ENCODE measurements around the gene PPCDC.

The PPCDC gene

GRCh38 chr15:75042730-75043508, 19.5 kb downstream of the PPCDC start:
- Histone ChIP-seq H4K91ac (ENCODE audit: low read depth, low read length, poor library complexity) (no peak overlapping the region), H3K36me3 (replicated peaks in 1 of 2; ENCODE audit: control insufficient read depth in 2 of 2, insufficient read depth in 2 of 2, low read length in 2 of 2) (peaks cover 0 to 42% of the 10 kb centered on the region in 2 donors), H3K9ac (ENCODE audit: low read depth, low read length, poor library complexity) (no peak overlapping the region), H3K23ac (ENCODE audit: low read depth, low read length, poor library complexity) (no peak overlapping the region), H3K14ac (ENCODE audit: low read length) (no peak overlapping the region), H3K4ac (ENCODE audit: low read length) (no peak overlapping the region), H2AFZ (ENCODE audit: low read length) (no peak overlapping the region), H3K18ac (ENCODE audit: low read length) (no peak overlapping the region), H3K27ac (replicated peaks; ENCODE audit: low read length) (no peak overlapping the region), H3K4me2 (ENCODE audit: insufficient read depth, low read length, poor library complexity, severe bottlenecking) (no peak overlapping the region), H3K4me3 (ENCODE audit: low read length in 2 of 2) (no peak overlapping the region), H3K4me1 (ENCODE audit: control insufficient read depth in 2 of 2, insufficient read depth in 1 of 2, low read depth in 1 of 2, low read length in 2 of 2) (peaks cover 7 to 17% of the 10 kb centered on the region in 2 donors), H3K79me1 (ENCODE audit: low read depth, low read length) (no peaks in the 10 kb centered on the region), H4K8ac (ENCODE audit: low read depth, low read length) (no peak overlapping the region), H2BK12ac (ENCODE audit: low read length) (no peak overlapping the region), H2BK15ac (ENCODE audit: low read length) (no peak overlapping the region), H2BK120ac (ENCODE audit: low read depth, low read length) (no peak overlapping the region), H3K27me3 (ENCODE audit: control insufficient read depth in 3 of 3, insufficient read depth in 3 of 3, low read depth in 1 of 3, low read length in 3 of 3) (no peaks in the 10 kb centered on the region), H3K9me3 (replicated peaks in 1 of 2; ENCODE audit: control insufficient read depth in 2 of 2, insufficient read depth in 1 of 2, low read depth in 1 of 2, low read length in 2 of 2) (no peaks in the 10 kb centered on the region), H2AK5ac (ENCODE audit: low read depth, low read length) (no peak overlapping the region), H2BK5ac (ENCODE audit: low read length) (no peak overlapping the region)
- DNase-seq (ENCODE audit: low spot score): no peak
- WGBS, 2 donors (ENCODE audit: extremely low coverage in 2 of 2, insufficient read length in 2 of 2, insufficient replicate concordance in 1 of 2): no CpG with 5 or more reads among the region's 12 CpGs

- H3K23ac ChIP-seq (ENCODE audit: low read depth, low read length, poor library complexity): no peak overlapping the region
- no peak overlapping the region for H4K91ac ChIP-seq (ENCODE audit: low read depth, low read length, poor library complexity)
- DNase-seq (ENCODE audit: low spot score): no peak
- H2BK15ac ChIP-seq (ENCODE audit: low read length): no peak overlapping the region
- no peak overlapping the region for H3K4me2 ChIP-seq (ENCODE audit: insufficient read depth, low read length, poor library complexity, severe bottlenecking)
- no peak overlapping the region for H4K8ac ChIP-seq (ENCODE audit: low read depth, low read length)
- peaks cover 7 to 17% of the 10 kb centered on the region in 2 donors for H3K4me1 ChIP-seq (ENCODE audit: control insufficient read depth in 2 of 2, insufficient read depth in 1 of 2, low read depth in 1 of 2, low read length in 2 of 2)
- peaks cover 3% of the 10 kb centered on the region for H3K79me1 ChIP-seq (ENCODE audit: low read depth, low read length)
- no peak overlapping the region for H3K27ac ChIP-seq (replicated peaks; ENCODE audit: low read length)
- no peak overlapping the region for H3K18ac ChIP-seq (ENCODE audit: low read length)
- H3K9ac ChIP-seq (ENCODE audit: low read depth, low read length, poor library complexity): no peak overlapping the region
- no peak overlapping the region for H2BK120ac ChIP-seq (ENCODE audit: low read depth, low read length)
- H2BK12ac ChIP-seq (ENCODE audit: low read length): no peak overlapping the region
- peaks cover 0 to 49% of the 10 kb centered on the region in 2 donors for H3K36me3 ChIP-seq (replicated peaks in 1 of 2; ENCODE audit: control insufficient read depth in 2 of 2, insufficient read depth in 2 of 2, low read length in 2 of 2)
- no peaks in the 10 kb centered on the region for H3K9me3 ChIP-seq (replicated peaks in 1 of 2; ENCODE audit: control insufficient read depth in 2 of 2, insufficient read depth in 1 of 2, low read depth in 1 of 2, low read length in 2 of 2)
- H3K14ac ChIP-seq (ENCODE audit: low read length): no peak overlapping the region
- no peak overlapping the region for H2BK5ac ChIP-seq (ENCODE audit: low read length)
- no CpG with 5 or more reads among the region's 20 CpGs for WGBS, 2 donors (ENCODE audit: extremely low coverage in 2 of 2, insufficient read length in 2 of 2, insufficient replicate concordance in 1 of 2)
- no peaks in the 10 kb centered on the region for H3K27me3 ChIP-seq (ENCODE audit: control insufficient read depth in 3 of 3, insufficient read depth in 3 of 3, low read depth in 1 of 3, low read length in 3 of 3)
- H3K4ac ChIP-seq (ENCODE audit: low read length): no peak overlapping the region
- H3K4me3 ChIP-seq (ENCODE audit: low read length in 2 of 2): no peak overlapping the region
- no peak overlapping the region for H2AFZ ChIP-seq (ENCODE audit: low read length)
- no peak overlapping the region for H2AK5ac ChIP-seq (ENCODE audit: low read depth, low read length)
Observed at GRCh38 chr15:75043509-75044257, 20.3 kb downstream of the PPCDC start.

- Histone ChIP-seq H2BK12ac (ENCODE audit: low read length) (no peak overlapping the region), H3K27me3 (ENCODE audit: control insufficient read depth in 3 of 3, insufficient read depth in 3 of 3, low read depth in 1 of 3, low read length in 3 of 3) (no peaks in the 10 kb centered on the region), H3K36me3 (replicated peaks in 1 of 2; ENCODE audit: control insufficient read depth in 2 of 2, insufficient read depth in 2 of 2, low read length in 2 of 2) (peaks cover 0 to 55% of the 10 kb centered on the region in 2 donors), H3K14ac (ENCODE audit: low read length) (no peak overlapping the region), H2BK5ac (ENCODE audit: low read length) (no peak overlapping the region), H4K8ac (ENCODE audit: low read depth, low read length) (no peak overlapping the region), H3K23ac (ENCODE audit: low read depth, low read length, poor library complexity) (peak overlapping the region; percentile 2), H2AFZ (ENCODE audit: low read length) (no peak overlapping the region), H2BK15ac (ENCODE audit: low read length) (no peak overlapping the region), H3K9ac (ENCODE audit: low read depth, low read length, poor library complexity) (no peak overlapping the region), H3K9me3 (replicated peaks in 1 of 2; ENCODE audit: control insufficient read depth in 2 of 2, insufficient read depth in 1 of 2, low read depth in 1 of 2, low read length in 2 of 2) (no peaks in the 10 kb centered on the region), H3K4me1 (ENCODE audit: control insufficient read depth in 2 of 2, insufficient read depth in 1 of 2, low read depth in 1 of 2, low read length in 2 of 2) (peaks cover 7 to 17% of the 10 kb centered on the region in 2 donors), H3K27ac (replicated peaks; ENCODE audit: low read length) (no peak overlapping the region), H3K4me2 (ENCODE audit: insufficient read depth, low read length, poor library complexity, severe bottlenecking) (no peak overlapping the region), H3K4ac (ENCODE audit: low read length) (no peak overlapping the region), H2AK5ac (ENCODE audit: low read depth, low read length) (no peak overlapping the region), H4K91ac (ENCODE audit: low read depth, low read length, poor library complexity) (no peak overlapping the region), H3K4me3 (ENCODE audit: low read length in 2 of 2) (no peak overlapping the region), H2BK120ac (ENCODE audit: low read depth, low read length) (no peak overlapping the region), H3K79me1 (ENCODE audit: low read depth, low read length) (peaks cover 3% of the 10 kb centered on the region), H3K18ac (ENCODE audit: low read length) (no peak overlapping the region)
- no CpG with 5 or more reads among the region's 14 CpGs for WGBS, 2 donors (ENCODE audit: extremely low coverage in 2 of 2, insufficient read length in 2 of 2, insufficient replicate concordance in 1 of 2)
- DNase-seq (ENCODE audit: low spot score): no peak
Observed at GRCh38 chr15:75044258-75044878, 21.0 kb downstream of the PPCDC start.

Measured in neuronal stem cell (in vitro differentiated cells).